GM19372 (cell line): ENCODE data around the gene B3GNT5.

ENCODE experiments used
- ATAC-seq: cut with Tn5 transposase; IDR thresholded peaks from one replicate; pipeline ENCODE4 v1.9.1; 2021; ENCODE audit warnings: mild to moderate bottlenecking, low read depth, moderate library complexity; ENCODE audit not compliant: unreplicated experiment

Gene B3GNT5

GRCh38 chr3:183313764-183314163, 60.7 kb downstream of the B3GNT5 start:
- ATAC-seq = no peak

GRCh38 chr3:183315739-183316138, 62.7 kb downstream of the B3GNT5 start:
- ATAC-seq = no peak

- ATAC-seq = no peak
These were observed 64.2 kb downstream of the B3GNT5 start for GRCh38 chr3:183317271-183317670.

- no peak for ATAC-seq
These were observed 65.1 kb downstream of the B3GNT5 start for GRCh38 chr3:183317886-183318865.

GRCh38 chr3:183318877-183319276, 65.8 kb downstream of the B3GNT5 start:
- ATAC-seq = no peak

GRCh38 chr3:183319371-183319770, 66.3 kb downstream of the B3GNT5 start:
- no peak for ATAC-seq
